IPS-18c (cell line): Measurements from ENCODE around the gene PLD1.
"Not testable (repeated sequence)": the region's sequence is repeated elsewhere in the genome, so short reads cannot be mapped to it uniquely, and the experiment has no call there.

ENCODE experiments used
- H3K4me3 ChIP-seq: 2 replicates; pipeline ENCODE4 v1.7.0; 2013; ENCODE audit warnings: low read depth, mild to moderate bottlenecking, low read length, moderate library complexity; ENCODE audit not compliant: insufficient read depth
- H3K9me3 ChIP-seq: one replicate; pipeline ENCODE4 v1.6.1; 2013; ENCODE audit warnings: mild to moderate bottlenecking, low read length, moderate library complexity; ENCODE audit not compliant: control insufficient read depth, insufficient read depth

Gene PLD1

GRCh38 chr3:171653701-171654100 lies 156.6 kb downstream of the PLD1 start:
- H3K4me3 ChIP-seq, result no peak overlapping the region
- peaks cover 4% of the 10 kb centered on the region for H3K9me3 ChIP-seq

- H3K4me3 ChIP-seq, result no peak overlapping the region
- peaks cover 4% of the 10 kb centered on the region for H3K9me3 ChIP-seq
Measured at GRCh38 chr3:171652932-171653331, 157.4 kb downstream of the PLD1 start.

GRCh38 chr3:171649911-171650592 lies 160.2 kb downstream of the PLD1 start:
- peaks cover 4% of the 10 kb centered on the region for H3K9me3 ChIP-seq
- no peak overlapping the region for H3K4me3 ChIP-seq

- no peak overlapping the region for H3K4me3 ChIP-seq
- H3K9me3 ChIP-seq, result peaks cover 4% of the 10 kb centered on the region
Measured at GRCh38 chr3:171649267-171649666, 161.0 kb downstream of the PLD1 start.

- Histone ChIP-seq H3K4me3 (no peak overlapping the region), H3K9me3 (peaks cover 4% of the 10 kb centered on the region)
Measured at GRCh38 chr3:171648069-171648468, 162.2 kb downstream of the PLD1 start.

- peaks cover 4% of the 10 kb centered on the region for H3K9me3 ChIP-seq
- H3K4me3 ChIP-seq, result no peak overlapping the region
Measured at GRCh38 chr3:171646357-171647133, 163.7 kb downstream of the PLD1 start.

GRCh38 chr3:171644681-171645080 lies 165.6 kb downstream of the PLD1 start:
- Histone ChIP-seq H3K4me3 (no peak overlapping the region), H3K9me3 (no peaks in the 10 kb centered on the region)

- Histone ChIP-seq H3K4me3 (no peak overlapping the region), H3K9me3 (no peaks in the 10 kb centered on the region)
Measured at GRCh38 chr3:171643681-171644080, 166.6 kb downstream of the PLD1 start.

GRCh38 chr3:171643033-171643432 lies 167.2 kb downstream of the PLD1 start:
- no peak overlapping the region for H3K4me3 ChIP-seq
- H3K9me3 ChIP-seq, result no peaks in the 10 kb centered on the region

GRCh38 chr3:171640520-171641412 lies 169.5 kb downstream of the PLD1 start:
- no peaks in the 10 kb centered on the region for H3K9me3 ChIP-seq
- no peak overlapping the region for H3K4me3 ChIP-seq

GRCh38 chr3:171636666-171637065 lies 173.6 kb downstream of the PLD1 start:
- Histone ChIP-seq H3K9me3 (no peaks in the 10 kb centered on the region), H3K4me3 (no peak overlapping the region)

GRCh38 chr3:171632766-171633165 lies 177.5 kb downstream of the PLD1 start:
- no peaks in the 10 kb centered on the region for H3K9me3 ChIP-seq
- no peak overlapping the region for H3K4me3 ChIP-seq

- not testable (repeated sequence) for H3K9me3 ChIP-seq, H3K4me3 ChIP-seq
Measured at GRCh38 chr3:171626799-171627198, 183.5 kb downstream of the PLD1 start.

- no peak overlapping the region for H3K4me3 ChIP-seq
Measured at GRCh38 chr3:171622126-171622525, 188.2 kb downstream of the PLD1 start.

GRCh38 chr3:171620825-171621434 lies 189.4 kb downstream of the PLD1 start:
- no peak overlapping the region for H3K4me3 ChIP-seq
- H3K9me3 ChIP-seq, result no peaks in the 10 kb centered on the region

More at GRCh38 chr3:171622126-171622525, 188.2 kb downstream of the PLD1 start:
- H3K9me3 ChIP-seq, result no peaks in the 10 kb centered on the region

GRCh38 chr3:171616798-171617197 lies 193.5 kb downstream of the PLD1 start:
- H3K4me3 ChIP-seq, result no peak overlapping the region

GRCh38 chr3:171615686-171616085 lies 194.6 kb downstream of the PLD1 start:
- no peak overlapping the region for H3K4me3 ChIP-seq
- no peaks in the 10 kb centered on the region for H3K9me3 ChIP-seq

More at GRCh38 chr3:171616798-171617197, 193.5 kb downstream of the PLD1 start:
- H3K9me3 ChIP-seq, result no peaks in the 10 kb centered on the region
